H9 (cell line): ENCODE measurements around the gene AP2A2. TPM values are rescaled to one million over a fixed set of nuclear protein-coding genes. Genes with fewer than 3 reads are reported as not detected.

Source experiments
- DNase-seq: peaks from one replicate; pipeline ENCODE4 v3.0.0-alpha.2; 2017
- H2AFZ ChIP-seq: one replicate; pipeline ENCODE4 v1.6.1; 2013; ENCODE audit warnings: mild to moderate bottlenecking, low read length, control low read depth, moderate library complexity
- H2AK5ac ChIP-seq: 2 replicates; pipeline ENCODE4 v1.6.1; 2013; ENCODE audit warnings: low read length, control low read depth, mixed read lengths; ENCODE audit not compliant: insufficient read length
- H2BK120ac ChIP-seq: one replicate; pipeline ENCODE4 v1.6.1; 2013; ENCODE audit warnings: low read depth, mild to moderate bottlenecking, low read length, control low read depth, inconsistent platforms; ENCODE audit not compliant: poor library complexity, severe bottlenecking
- H2BK12ac ChIP-seq: 2 replicates; pipeline ENCODE4 v1.6.1; 2013; ENCODE audit warnings: low read length, control low read depth, mixed read lengths, low read depth; ENCODE audit not compliant: insufficient read length
- H2BK15ac ChIP-seq: 2 replicates; pipeline ENCODE4 v1.6.1; 2013; ENCODE audit warnings: low read depth, low read length, control low read depth
- H2BK20ac ChIP-seq: one replicate; pipeline ENCODE4 v1.6.1; 2013; ENCODE audit warnings: low read depth, mild to moderate bottlenecking, low read length, control low read depth, inconsistent platforms; ENCODE audit not compliant: poor library complexity, severe bottlenecking
- H2BK5ac ChIP-seq: 2 replicates; pipeline ENCODE4 v1.6.1; 2013; ENCODE audit warnings: low read length, control low read depth, mixed read lengths; ENCODE audit not compliant: insufficient read length
- H3K14ac ChIP-seq: 2 replicates; pipeline ENCODE4 v1.6.1; 2013; ENCODE audit warnings: low read length, control low read depth; ENCODE audit not compliant: insufficient read depth
- H3K18ac ChIP-seq: 2 replicates; pipeline ENCODE4 v1.6.1; 2013; ENCODE audit warnings: low read depth, mild to moderate bottlenecking, mixed read lengths, low read length, control low read depth; ENCODE audit not compliant: insufficient read length
- H3K23ac ChIP-seq: 2 replicates; pipeline ENCODE4 v1.6.1; 2013; ENCODE audit warnings: low read length, control low read depth, mixed read lengths, low read depth; ENCODE audit not compliant: insufficient read length
- H3K23me2 ChIP-seq: 2 replicates; pipeline ENCODE4 v1.6.1; 2013; ENCODE audit warnings: low read depth, mild to moderate bottlenecking, mixed read lengths, low read length, control low read depth; ENCODE audit not compliant: insufficient read length, poor library complexity, severe bottlenecking
- H3K27ac ChIP-seq: 2 replicates; pipeline ENCODE4 v1.5.1; 2013; ENCODE audit warnings: low read length, control low read depth, mixed read lengths, low read depth; ENCODE audit not compliant: insufficient read length
- H3K27me3 ChIP-seq: 2 replicates; pipeline ENCODE4 v1.6.1; 2013; ENCODE audit warnings: low read length, control low read depth, inconsistent platforms; ENCODE audit not compliant: insufficient read depth
- H3K4ac ChIP-seq: 2 replicates; pipeline ENCODE4 v1.6.1; 2013; ENCODE audit warnings: low read depth, mild to moderate bottlenecking, control low read depth, inconsistent platforms, low read length, moderate library complexity
- H3K4me1 ChIP-seq: 2 replicates; pipeline ENCODE4 v1.6.1; 2013; ENCODE audit warnings: low read length, control low read depth, inconsistent platforms; ENCODE audit not compliant: insufficient read depth
- H3K4me2 ChIP-seq: 2 replicates; pipeline ENCODE4 v1.6.1; 2013; ENCODE audit warnings: low read length, control low read depth, mixed read lengths; ENCODE audit not compliant: insufficient read length, insufficient read depth
- H3K56ac ChIP-seq: 2 replicates; pipeline ENCODE4 v1.6.1; 2013; ENCODE audit warnings: low read depth, mild to moderate bottlenecking, mixed read lengths, low read length, control low read depth; ENCODE audit not compliant: insufficient read length
- H3K79me1 ChIP-seq: 2 replicates; pipeline ENCODE4 v1.6.1; 2013; ENCODE audit warnings: low read depth, mild to moderate bottlenecking, moderate library complexity, low read length, control low read depth, inconsistent platforms; ENCODE audit not compliant: insufficient read depth, poor library complexity, severe bottlenecking
- H3K79me2 ChIP-seq: 2 replicates; pipeline ENCODE4 v1.6.1; 2013; ENCODE audit warnings: low read length, control low read depth, inconsistent platforms; ENCODE audit not compliant: insufficient read depth
- H3K9ac ChIP-seq: 2 replicates; pipeline ENCODE4 v1.6.1; 2013; ENCODE audit warnings: low read length, control low read depth, mixed read lengths; ENCODE audit not compliant: insufficient read length; ENCODE audit errors: extremely low read depth
- H3K9me3 ChIP-seq: one replicate; pipeline ENCODE4 v1.6.1; 2013; ENCODE audit warnings: low read depth, low read length, inconsistent platforms; ENCODE audit not compliant: control insufficient read depth
- H3T11ph ChIP-seq: one replicate; pipeline ENCODE4 v1.6.1; 2013; ENCODE audit warnings: mild to moderate bottlenecking, low read length, control low read depth, inconsistent platforms
- H4K20me1 ChIP-seq: one replicate; pipeline ENCODE4 v1.6.1; 2013; ENCODE audit not compliant: control insufficient read depth, insufficient read length, insufficient read depth
- H4K5ac ChIP-seq: 2 replicates; pipeline ENCODE4 v1.6.1; 2013; ENCODE audit warnings: low read depth, mild to moderate bottlenecking, mixed read lengths, low read length, control low read depth; ENCODE audit not compliant: insufficient read length
- H4K8ac ChIP-seq: replicated peaks from 2 replicates; pipeline ENCODE4 v1.6.1; 2013; ENCODE audit warnings: low read length, control low read depth, mixed read lengths, low read depth; ENCODE audit not compliant: insufficient read length
- H4K91ac ChIP-seq: 2 replicates; pipeline ENCODE4 v1.6.1; 2013; ENCODE audit warnings: low read depth, mild to moderate bottlenecking, moderate library complexity, mixed read lengths, low read length, control low read depth; ENCODE audit not compliant: insufficient read length
- H3K27ac Mint-ChIP-seq, 3 experiments: 2 replicates in 2 of 3; 3 replicates in 1 of 3; pipeline ENCODE4 v1.8.0; 2020 to 2021; ENCODE audit warnings: mixed read lengths in 3 of 3, mild to moderate bottlenecking in 1 of 3, moderate library complexity in 1 of 3
- H3K27me3 Mint-ChIP-seq: 2 replicates; pipeline ENCODE4 v1.8.0; 2021; ENCODE audit warnings: low read depth, mild to moderate bottlenecking, moderate library complexity, mixed read lengths
- H3K36me3 Mint-ChIP-seq, 3 experiments: 2 replicates in 2 of 3; 3 replicates in 1 of 3; pipeline ENCODE4 v1.8.0; 2020 to 2021; ENCODE audit warnings: low read depth in 3 of 3, mixed read lengths in 3 of 3; ENCODE audit not compliant: insufficient read depth in 1 of 3
- H3K4me1 Mint-ChIP-seq, 2 experiments: 2 replicates each; pipeline ENCODE4 v1.8.0; 2020; ENCODE audit warnings: mixed read lengths in 2 of 2
- H3K4me3 Mint-ChIP-seq, 2 experiments: 2 replicates in 1 of 2; 3 replicates in 1 of 2; pipeline ENCODE4 v1.8.0; 2020 to 2021; ENCODE audit warnings: mild to moderate bottlenecking in 2 of 2, mixed read lengths in 2 of 2, moderate library complexity in 1 of 2
- H3K9me3 Mint-ChIP-seq, 2 experiments: 2 replicates in 1 of 2; 3 replicates in 1 of 2; pipeline ENCODE4 v1.8.0; 2020; ENCODE audit warnings: mild to moderate bottlenecking in 2 of 2, mixed read lengths in 2 of 2, moderate library complexity in 1 of 2
- CTCF ChIP-seq: fragments of 200-600 bp; sonication (generic); conservative IDR thresholded peaks from 3 replicates; pipeline ENCODE4 v1.8.0; 2021; ENCODE audit warnings: antibody characterized with exemption, mild to moderate bottlenecking
- WGBS: extraction: QIAGEN DNeasy Blood & Tissue Kit; methylation state at CpG from one replicate; pipeline ENCODE4 v1.1.7; 2013; ENCODE audit warnings: missing lambda C conversion rate, low lambda C conversion rate, mixed read lengths; ENCODE audit not compliant: insufficient read length; ENCODE audit errors: extremely low coverage; 5-methylcytosine and 5-hydroxymethylcytosine counted together
- total RNA-seq: library from RNA; stranded (reverse); gene quantifications from 2 replicates; pipeline ENCODE4 v1.2.1, GENCODE V29; 2021

The AP2A2 gene
- total RNA-seq, 1 experiment from 2014 or later: 53.7 TPM

- Histone ChIP-seq H3K9ac (no peak overlapping the region), H3K27me3 (no peaks in the 10 kb centered on the region), H3K79me2 (no peaks in the 10 kb centered on the region), H2BK12ac (no peak overlapping the region), H4K8ac (no peak overlapping the region), H3K4ac (no peak overlapping the region), H2BK5ac (no peak overlapping the region), H4K5ac (no peak overlapping the region), H3K27ac (no peak overlapping the region), H2AFZ (no peak overlapping the region), H3K4me1 (no peaks in the 10 kb centered on the region), H3T11ph (no peak overlapping the region), H3K23me2 (no peaks in the 10 kb centered on the region), H3K4me2 (no peak overlapping the region), H3K14ac (no peak overlapping the region), H3K79me1 (no peaks in the 10 kb centered on the region), H4K20me1 (peaks cover 2% of the 10 kb centered on the region), H4K91ac (no peak overlapping the region), H3K18ac (no peak overlapping the region), H2BK20ac (no peak overlapping the region), H2AK5ac (no peak overlapping the region), H2BK120ac (no peak overlapping the region), H3K56ac (no peak overlapping the region), H2BK15ac (no peak overlapping the region), H3K9me3 (peaks cover 6% of the 10 kb centered on the region), H3K23ac (no peak overlapping the region)
- H3K4me3 Mint-ChIP-seq: no peak overlapping the region
- no peak overlapping the region for H3K27ac Mint-ChIP-seq
- no peak for DNase-seq
- peaks cover 31 to 50% (median 42%) of the 10 kb centered on the region in 3 experiments for H3K36me3 Mint-ChIP-seq
- H3K9me3 Mint-ChIP-seq: peaks cover 19 to 25% of the 10 kb centered on the region in 2 experiments
- H3K27me3 Mint-ChIP-seq: peaks cover 14% of the 10 kb centered on the region
- no peak for TF ChIP-seq CTCF
- peaks cover 1 to 2% of the 10 kb centered on the region in 2 experiments; a peak in 2 of 4 replicates for H3K4me1 Mint-ChIP-seq
- WGBS: no CpG with 5 or more reads among the region's 12 CpGs
Observed at GRCh38 chr11:1013631-1013935, 87.9 kb downstream of the AP2A2 start.
